ENCODE results near the gene IL21R.
"Not testable (repeated sequence)": the region's sequence is repeated elsewhere in the genome, so short reads cannot be mapped to it uniquely, and the experiment has no call there.

Gene IL21R

GRCh38 chr16:27394516-27394915 is 7.5 kb upstream of the IL21R start:
- no peak for TF ChIP-seq EZH2phosphoT487 (IDR thresholded peaks at IDR 0.05; ENCODE audit: borderline replicate concordance, low read length)
- no peak for TF ChIP-seq CTCF (IDR thresholded peaks at IDR 0.05; ENCODE audit: low read depth, low read length, poor library complexity, severe bottlenecking)
- Histone ChIP-seq H3K9me2 (replicated peaks; ENCODE audit: control insufficient read depth, low read length) (no peaks in the 10 kb centered on the region), H3K27ac (ENCODE audit: low read depth, low read length) (no peak overlapping the region), H3K79me2 (ENCODE audit: control insufficient read depth, low read length) (no peaks in the 10 kb centered on the region), H3K27me3 (ENCODE audit: control insufficient read depth, low read length) (no peaks in the 10 kb centered on the region), H3K4me3 (ENCODE audit: low read length) (no peak overlapping the region), H3K36me3 (ENCODE audit: control insufficient read depth, low read length) (no peaks in the 10 kb centered on the region), H4K20me1 (ENCODE audit: control insufficient read depth, insufficient read depth, low read depth, low read length) (no peaks in the 10 kb centered on the region), H3K9me3 (ENCODE audit: control insufficient read depth, insufficient read depth, low read length) (peaks cover 14% of the 10 kb centered on the region), H3K4me1 (ENCODE audit: control insufficient read depth, low read length) (peaks cover 33% of the 10 kb centered on the region), H3K4me2 (ENCODE audit: low read length) (no peak overlapping the region), H3F3A (ENCODE audit: control insufficient read depth, insufficient read depth) (peaks cover 27% of the 10 kb centered on the region)

- peaks cover 11% of the 10 kb centered on the region for H3K79me2 ChIP-seq (ENCODE audit: control insufficient read depth, low read length)
- H3F3A ChIP-seq (ENCODE audit: control insufficient read depth, insufficient read depth), result peaks cover 55% of the 10 kb centered on the region
- not testable (repeated sequence) for H3K27me3 ChIP-seq (ENCODE audit: control insufficient read depth, low read length); H4K20me1 ChIP-seq (ENCODE audit: control insufficient read depth, insufficient read depth, low read depth, low read length); H3K9me2 ChIP-seq (replicated peaks; ENCODE audit: control insufficient read depth, low read length); H3K36me3 ChIP-seq (ENCODE audit: control insufficient read depth, low read length); H3K9me3 ChIP-seq (ENCODE audit: control insufficient read depth, insufficient read depth, low read length)
- peak overlapping the region; percentile 64 for H3K4me3 ChIP-seq (ENCODE audit: low read length)
- peak overlapping the region; percentile 97 for H3K4me2 ChIP-seq (ENCODE audit: low read length)
- peak overlapping the region; percentile 93 for H3K27ac ChIP-seq (ENCODE audit: low read depth, low read length)
- H3K4me1 ChIP-seq (ENCODE audit: control insufficient read depth, low read length), result peaks cover 69% of the 10 kb centered on the region
These were observed 3.6 kb upstream of the IL21R start for GRCh38 chr16:27398341-27398893.

GRCh38 chr16:27398894-27399853 is 2.8 kb upstream of the IL21R start:
- Histone ChIP-seq H3K9me2 (replicated peaks; ENCODE audit: control insufficient read depth, low read length) (no peaks in the 10 kb centered on the region), H3F3A (ENCODE audit: control insufficient read depth, insufficient read depth) (peaks cover 55% of the 10 kb centered on the region), H3K9me3 (ENCODE audit: control insufficient read depth, insufficient read depth, low read length) (peaks cover 6% of the 10 kb centered on the region), H3K4me2 (ENCODE audit: low read length) (peak overlapping the region; percentile 97), H3K36me3 (ENCODE audit: control insufficient read depth, low read length) (peaks cover 17% of the 10 kb centered on the region), H3K4me1 (ENCODE audit: control insufficient read depth, low read length) (peaks cover 77% of the 10 kb centered on the region), H3K79me2 (ENCODE audit: control insufficient read depth, low read length) (peaks cover 18% of the 10 kb centered on the region), H3K27ac (ENCODE audit: low read depth, low read length) (peak overlapping the region; percentile 93), H3K4me3 (ENCODE audit: low read length) (peak overlapping the region; percentile 64), H3K27me3 (ENCODE audit: control insufficient read depth, low read length) (peaks cover 6% of the 10 kb centered on the region; the same call in 1 of the 2 replicates), H4K20me1 (ENCODE audit: control insufficient read depth, insufficient read depth, low read depth, low read length) (no peaks in the 10 kb centered on the region)
- TF ChIP-seq EZH2phosphoT487 (IDR thresholded peaks at IDR 0.05; ENCODE audit: borderline replicate concordance, low read length), result no peak; the same call in 1 of the 2 replicates
- no peak for TF ChIP-seq CTCF (IDR thresholded peaks at IDR 0.05; ENCODE audit: low read depth, low read length, poor library complexity, severe bottlenecking)

GRCh38 chr16:27399969-27400368 is 2.0 kb upstream of the IL21R start:
- Histone ChIP-seq H3K9me3 (ENCODE audit: control insufficient read depth, insufficient read depth, low read length) (peaks cover 6% of the 10 kb centered on the region), H3K27ac (ENCODE audit: low read depth, low read length) (peak overlapping the region; percentile 93)
- no peak for TF ChIP-seq CTCF (IDR thresholded peaks at IDR 0.05; ENCODE audit: low read depth, low read length, poor library complexity, severe bottlenecking)
- no peak for TF ChIP-seq EZH2phosphoT487 (IDR thresholded peaks at IDR 0.05; ENCODE audit: borderline replicate concordance, low read length)

More at GRCh38 chr16:27399969-27400368, 2.0 kb upstream of the IL21R start:
- H3F3A ChIP-seq (ENCODE audit: control insufficient read depth, insufficient read depth), result peaks cover 55% of the 10 kb centered on the region
- H3K4me1 ChIP-seq (ENCODE audit: control insufficient read depth, low read length), result peaks cover 84% of the 10 kb centered on the region
- peak overlapping the region; percentile 97 for H3K4me2 ChIP-seq (ENCODE audit: low read length)
- H4K20me1 ChIP-seq (ENCODE audit: control insufficient read depth, insufficient read depth, low read depth, low read length), result no peaks in the 10 kb centered on the region
- H3K79me2 ChIP-seq (ENCODE audit: control insufficient read depth, low read length), result peaks cover 25% of the 10 kb centered on the region
- H3K4me3 ChIP-seq (ENCODE audit: low read length), result peak overlapping the region; percentile 64; the same call in 1 of the 2 replicates
- H3K36me3 ChIP-seq (ENCODE audit: control insufficient read depth, low read length), result peaks cover 22% of the 10 kb centered on the region
- no peaks in the 10 kb centered on the region for H3K9me2 ChIP-seq (replicated peaks; ENCODE audit: control insufficient read depth, low read length)
- peaks cover 6% of the 10 kb centered on the region; the same call in 1 of the 2 replicates for H3K27me3 ChIP-seq (ENCODE audit: control insufficient read depth, low read length)
